Liver (tissue), 3 donors: ENCODE results near the gene FOLR1.
A peak's percentile ranks its signal among the peaks of the same experiment; 100 is the strongest.

Experiments used
- ATF3 ChIP-seq: IDR thresholded peaks from 2 replicates; pipeline ENCODE4 v1.6.1; 2016; ENCODE audit warnings: antibody characterized with exemption
- CTCF ChIP-seq: fragments of 150-350 bp; IDR thresholded peaks from 2 replicates; pipeline ENCODE4 v1.5.1; 2017; ENCODE audit warnings: improper control_type of control experiment, low read depth, low read length; ENCODE audit not compliant: missing input control
- FOXA1 ChIP-seq: IDR thresholded peaks from 2 replicates; pipeline ENCODE4 v1.6.1; 2016; ENCODE audit warnings: antibody characterized with exemption
- GABPA ChIP-seq, 2 donors: IDR thresholded peaks in 1 of 2; conservative IDR thresholded peaks in 1 of 2; 2 replicates each; pipeline ENCODE4 v1.6.1; 2016; ENCODE audit warnings: antibody characterized with exemption in 2 of 2, mild to moderate bottlenecking in 1 of 2, moderate library complexity in 1 of 2
- HNF4G ChIP-seq: IDR thresholded peaks from 2 replicates; pipeline ENCODE4 v1.6.1; 2016; ENCODE audit warnings: antibody characterized with exemption
- JUND ChIP-seq, 2 donors: IDR thresholded peaks; 2 replicates each; pipeline ENCODE4 v1.6.1; 2016; ENCODE audit warnings: antibody characterized with exemption in 2 of 2
- MAX ChIP-seq: IDR thresholded peaks from 2 replicates; pipeline ENCODE4 v1.6.1; 2016; ENCODE audit warnings: antibody characterized with exemption
- NR2F2 ChIP-seq: IDR thresholded peaks from 2 replicates; pipeline ENCODE4 v1.6.1; 2016; ENCODE audit warnings: antibody characterized with exemption
- RAD21 ChIP-seq, 2 donors: IDR thresholded peaks; 2 replicates each; pipeline ENCODE4 v1.6.1; 2016; ENCODE audit warnings: antibody characterized with exemption in 2 of 2, mild to moderate bottlenecking in 2 of 2
- REST ChIP-seq: IDR thresholded peaks from 2 replicates; pipeline ENCODE4 v1.6.1; 2016; ENCODE audit warnings: antibody characterized with exemption, mild to moderate bottlenecking
- SP1 ChIP-seq: IDR thresholded peaks from 2 replicates; pipeline ENCODE4 v1.6.1; 2018; ENCODE audit warnings: antibody characterized with exemption, mild to moderate bottlenecking
- TAF1 ChIP-seq: conservative IDR thresholded peaks from 2 replicates; pipeline ENCODE4 v1.6.1; 2016; ENCODE audit warnings: antibody characterized with exemption, mild to moderate bottlenecking
- YY1 ChIP-seq: IDR thresholded peaks from 2 replicates; pipeline ENCODE4 v1.6.1; 2016; ENCODE audit warnings: antibody characterized with exemption, mild to moderate bottlenecking
- ZBTB33 ChIP-seq: IDR thresholded peaks from 2 replicates; pipeline ENCODE4 v1.6.1; 2016; ENCODE audit warnings: antibody characterized with exemption
- donor health status: healthy.
- donor health status: healthy.

- TF ChIP-seq ZBTB33, result no peak
- peak; percentile 2 for TF ChIP-seq CTCF
- TF ChIP-seq MAX, result no peak
- TF ChIP-seq REST, result no peak
- TF ChIP-seq ATF3, result no peak
- TF ChIP-seq HNF4G, result no peak
- TF ChIP-seq RAD21 (IDR thresholded peaks at IDR 0.05), result no peak
- TF ChIP-seq SP1, result no peak
- no peak for TF ChIP-seq GABPA (IDR thresholded peaks at IDR 0.05 in 1 of 2, conservative IDR thresholded peaks at IDR 0.05 in 1 of 2)
- TF ChIP-seq NR2F2, result no peak
- no peak for TF ChIP-seq FOXA1
- TF ChIP-seq YY1, result no peak
- TF ChIP-seq JUND (IDR thresholded peaks at IDR 0.05), result no peak
- no peak for TF ChIP-seq TAF1
Observed at GRCh38 chr11:72216638-72217037, 24.7 kb downstream of the FOLR1 start, which contains the start of gene FOLR2.
